DMS153 (cell line): ENCODE data around the gene PAGE5.

ENCODE experiments used
- DNase-seq: peaks from one replicate; lab custom pipeline; 2025; lab: John Stamatoyannopoulos, UW

Gene PAGE5

GRCh38 chrX:55220119-55220794 lies at the start of gene PAGE5:
PAGE5 (plus strand) TSS chrX:55220346; CDS start chrX:55221383, 1,037 bp downstream.
- DNase-seq, result no peak

DNA sequence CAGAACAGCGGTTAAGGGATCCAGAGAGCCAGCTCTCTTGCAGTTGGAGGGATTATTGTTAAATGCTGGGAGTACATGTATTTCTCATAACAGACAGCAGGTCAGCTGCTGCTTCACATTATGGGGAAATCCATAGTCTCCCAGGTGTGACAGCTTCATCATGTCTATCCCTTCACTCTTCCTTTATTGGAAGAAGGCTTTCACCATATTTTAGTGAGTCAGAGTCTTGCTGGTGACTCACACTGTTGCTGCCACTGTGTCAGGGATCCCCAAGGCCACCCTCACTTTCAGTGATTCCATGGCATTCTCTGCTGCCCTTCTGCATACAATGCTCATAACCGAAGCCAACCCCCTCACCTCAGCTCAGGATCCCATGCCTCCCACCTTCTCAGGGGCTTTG lies 32.9 kb upstream of the PAGE5 start:
- no peak for DNase-seq

DNA sequence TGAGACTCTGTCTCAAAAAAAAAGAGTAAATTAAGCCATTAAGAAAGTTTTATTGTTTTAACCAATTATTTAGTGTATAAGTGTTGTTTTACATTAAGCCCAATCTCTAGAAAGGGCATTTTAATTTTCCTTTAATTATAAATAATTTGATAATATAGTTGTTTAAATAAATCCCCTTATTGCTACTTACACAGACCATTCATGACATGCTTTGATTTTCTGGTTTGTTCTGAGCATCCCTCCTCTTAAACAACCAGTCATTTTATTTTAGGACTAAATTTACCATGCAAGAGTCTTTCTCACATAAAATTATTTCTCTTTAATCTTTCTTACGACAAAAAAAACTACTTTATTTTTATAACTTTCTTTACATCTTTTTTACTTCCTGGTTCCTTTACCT lies 23.5 kb upstream of the PAGE5 start:
- no peak for DNase-seq

DNA sequence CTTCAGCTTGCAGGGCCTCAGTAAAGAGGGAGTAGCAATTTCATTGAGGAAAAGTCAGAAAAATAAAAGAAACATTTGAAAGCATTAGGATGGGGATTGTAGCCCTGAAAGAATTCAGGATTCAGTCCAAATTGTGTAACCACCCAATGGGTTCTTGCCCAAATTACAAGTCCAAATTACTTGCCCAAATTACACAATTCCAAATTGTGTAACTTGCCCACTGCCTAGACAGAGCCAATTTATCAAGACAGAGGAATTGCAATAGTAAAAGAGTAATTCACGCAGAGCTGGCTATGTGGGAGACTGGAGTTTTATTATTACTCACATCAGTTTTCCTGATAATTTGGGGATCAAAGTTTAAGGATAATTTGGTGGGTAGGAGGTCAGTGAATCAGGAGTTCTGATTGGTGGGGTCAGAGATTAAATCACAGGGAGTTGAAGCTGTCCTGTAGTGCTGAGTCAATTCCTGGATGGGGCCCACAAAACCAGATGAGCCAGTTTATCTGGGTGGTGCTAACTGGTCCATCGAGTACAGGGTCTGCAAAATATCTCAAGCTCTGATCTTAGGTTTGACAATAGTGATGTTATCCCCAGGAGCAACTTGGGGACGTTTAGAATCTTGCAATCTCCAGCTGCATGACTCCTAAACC lies 18.1 kb upstream of the PAGE5 start:
- no peak for DNase-seq

GRCh38 chrX:55206162-55206941 lies 13.8 kb upstream of the PAGE5 start:
- DNase-seq, result no peak

GRCh38 chrX:55210931-55211677 lies 9.0 kb upstream of the PAGE5 start:
- no peak for DNase-seq

- no peak for DNase-seq
These were observed 6.8 kb upstream of the PAGE5 start for GRCh38 chrX:55213381-55213780.

- no peak for DNase-seq
These were observed 20.7 kb downstream of the PAGE5 start for GRCh38 chrX:55240788-55241340.

GRCh38 chrX:55253528-55253927 lies 33.4 kb downstream of the PAGE5 start:
- no peak for DNase-seq

- no peak for DNase-seq
These were observed 40.7 kb downstream of the PAGE5 start for GRCh38 chrX:55260806-55261205.

- no peak for DNase-seq
These were observed 44.7 kb downstream of the PAGE5 start, which contains the start of gene PAGE3 for GRCh38 chrX:55264816-55265215. PAGE3 (minus strand) TSS chrX:55264916; CDS start chrX:55263903, 1,013 bp downstream.
